Parathyroid adenoma (tissue), 2 donors: ENCODE results near the gene PRKCA.

Experiments
- H2AFZ ChIP-seq: fragments of 300-600 bp; sonication (generic); one replicate; pipeline ENCODE4 v1.7.0; 2017; ENCODE audit warnings: antibody characterized with exemption, mild to moderate bottlenecking
- H3K27ac ChIP-seq: fragments of 300-600 bp; sonication (generic); one replicate; pipeline ENCODE4 v1.7.0; 2017
- H3K27me3 ChIP-seq: fragments of 300-600 bp; sonication (generic); one replicate; pipeline ENCODE4 v1.7.0; 2017; ENCODE audit warnings: low read length; ENCODE audit not compliant: control insufficient read depth, insufficient read depth
- H3K36me3 ChIP-seq: fragments of 300-600 bp; sonication (generic); one replicate; pipeline ENCODE4 v1.7.0; 2017; ENCODE audit warnings: low read length; ENCODE audit not compliant: control insufficient read depth, insufficient read depth
- H3K4me1 ChIP-seq: fragments of 300-600 bp; sonication (generic); one replicate; pipeline ENCODE4 v1.7.0; 2017; ENCODE audit warnings: control low read depth
- H3K4me2 ChIP-seq: fragments of 300-600 bp; sonication (generic); one replicate; pipeline ENCODE4 v1.7.0; 2017; ENCODE audit warnings: low read length
- H3K4me3 ChIP-seq: fragments of 300-600 bp; sonication (generic); one replicate; pipeline ENCODE4 v1.7.0; 2017; ENCODE audit warnings: low read depth, low read length
- H3K79me2 ChIP-seq: fragments of 300-600 bp; sonication (generic); one replicate; pipeline ENCODE4 v1.7.0; 2017; ENCODE audit warnings: control low read depth
- H3K9ac ChIP-seq: fragments of 300-600 bp; sonication (generic); one replicate; pipeline ENCODE4 v1.7.0; 2017; ENCODE audit warnings: mild to moderate bottlenecking
- H3K9me3 ChIP-seq: fragments of 300-600 bp; sonication (generic); one replicate; pipeline ENCODE4 v1.7.0; 2017; ENCODE audit warnings: low read length; ENCODE audit not compliant: control insufficient read depth
- CTCF ChIP-seq: fragments of 300-600 bp; sonication (generic); IDR thresholded peaks from one replicate; pipeline ENCODE4 v1.7.0; 2017; ENCODE audit warnings: antibody characterized with exemption, mild to moderate bottlenecking
- donor health status: primary hyperparathyroidism.

The PRKCA gene

GRCh38 chr17:66425756-66426396 is 123.5 kb downstream of the PRKCA start:
- no peak for TF ChIP-seq CTCF
- Histone ChIP-seq H2AFZ (no peak overlapping the region), H3K4me1 (no peaks in the 10 kb centered on the region), H3K36me3 (no peaks in the 10 kb centered on the region), H3K4me3 (no peak overlapping the region), H3K27ac (no peak overlapping the region), H3K4me2 (no peak overlapping the region), H3K9me3 (no peaks in the 10 kb centered on the region), H3K9ac (no peak overlapping the region), H3K27me3 (no peaks in the 10 kb centered on the region), H3K79me2 (no peaks in the 10 kb centered on the region)

GRCh38 chr17:66426397-66427033 is 124.1 kb downstream of the PRKCA start:
- no peaks in the 10 kb centered on the region for H3K79me2 ChIP-seq
- no peak overlapping the region for H3K4me3 ChIP-seq
- no peaks in the 10 kb centered on the region for H3K27me3 ChIP-seq
- H3K27ac ChIP-seq = no peak overlapping the region
- TF ChIP-seq CTCF = no peak
- H3K36me3 ChIP-seq = no peaks in the 10 kb centered on the region
- no peak overlapping the region for H3K4me2 ChIP-seq
- H3K9ac ChIP-seq = no peak overlapping the region
- H3K4me1 ChIP-seq = no peaks in the 10 kb centered on the region
- no peak overlapping the region for H2AFZ ChIP-seq
- no peaks in the 10 kb centered on the region for H3K9me3 ChIP-seq

- no peaks in the 10 kb centered on the region for H3K4me1 ChIP-seq
- no peaks in the 10 kb centered on the region for H3K36me3 ChIP-seq
- H3K9me3 ChIP-seq = no peaks in the 10 kb centered on the region
- no peak overlapping the region for H3K4me3 ChIP-seq
- no peak overlapping the region for H3K9ac ChIP-seq
- H2AFZ ChIP-seq = no peak overlapping the region
- no peaks in the 10 kb centered on the region for H3K27me3 ChIP-seq
- H3K4me2 ChIP-seq = no peak overlapping the region
- H3K79me2 ChIP-seq = no peaks in the 10 kb centered on the region
- TF ChIP-seq CTCF = no peak
- H3K27ac ChIP-seq = no peak overlapping the region
Observed at GRCh38 chr17:66427134-66427533, 124.7 kb downstream of the PRKCA start.

- Histone ChIP-seq H3K27me3 (no peaks in the 10 kb centered on the region), H3K9ac (no peak overlapping the region), H3K36me3 (no peaks in the 10 kb centered on the region), H3K4me3 (no peak overlapping the region), H3K4me2 (no peak overlapping the region), H2AFZ (no peak overlapping the region), H3K79me2 (no peaks in the 10 kb centered on the region), H3K27ac (no peak overlapping the region), H3K9me3 (no peaks in the 10 kb centered on the region), H3K4me1 (no peaks in the 10 kb centered on the region)
- no peak for TF ChIP-seq CTCF
Observed at GRCh38 chr17:66429680-66430079, 127.3 kb downstream of the PRKCA start.
